Gastrocnemius medialis (tissue), 4 donors: Measurements from ENCODE around the gene PLXDC2.

ENCODE experiments used
- CTCF ChIP-seq, 5 experiments: fragments of 450-650 bp in 3 of 5; fragments of 200-600 bp in 2 of 5; sonication (generic) in 2 of 5; IDR thresholded peaks in 4 of 5; conservative IDR thresholded peaks in 1 of 5; 1 replicate in 4 of 5; 2 replicates in 1 of 5; pipeline ENCODE4 v1.5.1; 2016 to 2019; ENCODE audit warnings: antibody characterized with exemption in 5 of 5, mild to moderate bottlenecking in 3 of 5, moderate library complexity in 3 of 5
- POLR2A ChIP-seq, 2 donors: fragments of 450-650 bp; IDR thresholded peaks; one replicate each; pipeline ENCODE4 v1.6.1; 2017; ENCODE audit warnings: antibody characterized with exemption in 2 of 2, mild to moderate bottlenecking in 2 of 2, moderate library complexity in 2 of 2

- TF ChIP-seq CTCF (IDR thresholded peaks at IDR 0.05 in 4 of 5, conservative IDR thresholded peaks at IDR 0.05 in 1 of 5) (no peak), POLR2A (IDR thresholded peaks at IDR 0.05) (no peak)
Measured at GRCh38 chr10:19958787-19959186, 142.6 kb downstream of the PLXDC2 start.
